HL-60 (cell line): ENCODE data around the gene TUB.

Source experiments
- DNase-seq, 2 experiments: peaks; one replicate each; pipeline ENCODE4 v3.0.0-alpha.2; 2010 to 2020; ENCODE audit warnings: low read depth in 1 of 2, low spot score in 1 of 2
- H3K27ac ChIP-seq: fragments of 250-450 bp; sonication (Bioruptor Pico); replicated peaks from 2 replicates; pipeline ENCODE4 v1.5.1; 2020; ENCODE audit warnings: mild to moderate bottlenecking, moderate library complexity
- H3K27me3 ChIP-seq: fragments of 250-450 bp; sonication (Bioruptor Pico); 2 replicates; pipeline ENCODE4 v1.5.1; 2021; ENCODE audit warnings: mild to moderate bottlenecking, moderate library complexity; ENCODE audit not compliant: insufficient read depth, poor library complexity, severe bottlenecking
- H3K4me3 ChIP-seq: replicated peaks from 2 replicates; pipeline ENCODE4 v1.5.1; 2011; ENCODE audit warnings: mild to moderate bottlenecking, control low read depth, low read length; ENCODE audit not compliant: insufficient read depth
- CTCF ChIP-seq: IDR thresholded peaks from one replicate; pipeline ENCODE4 v1.5.1; 2011; ENCODE audit warnings: low read length, control low read depth, inconsistent platforms; ENCODE audit not compliant: insufficient read depth
- GABPA ChIP-seq: IDR thresholded peaks from 2 replicates; pipeline ENCODE4 v1.6.1; 2012; ENCODE audit warnings: low read depth
- POLR2AphosphoS5 ChIP-seq: IDR thresholded peaks from 2 replicates; pipeline ENCODE4 v1.6.1; 2012; ENCODE audit warnings: low read depth
- REST ChIP-seq: IDR thresholded peaks from 2 replicates; pipeline ENCODE4 v1.6.1; 2012; ENCODE audit warnings: low read depth; ENCODE audit not compliant: insufficient replicate concordance
- SPI1 ChIP-seq: IDR thresholded peaks from 2 replicates; pipeline ENCODE4 v1.6.1; 2012; ENCODE audit warnings: low read depth, mild to moderate bottlenecking, borderline replicate concordance

Gene TUB

GRCh38 chr11:8043756-8044155, 37.3 kb upstream of the TUB start:
- H3K27ac ChIP-seq, result no peak overlapping the region
- DNase-seq, result no peak
- H3K27me3 ChIP-seq, result peaks cover 3% of the 10 kb centered on the region
- no peak for TF ChIP-seq CTCF
- no peak for TF ChIP-seq SPI1
- no peak for TF ChIP-seq REST
- TF ChIP-seq POLR2AphosphoS5, result no peak
- no peak for TF ChIP-seq GABPA
- no peak overlapping the region for H3K4me3 ChIP-seq

- peaks cover 5% of the 10 kb centered on the region for H3K27me3 ChIP-seq
- H3K27ac ChIP-seq, result no peak overlapping the region
- TF ChIP-seq REST, result no peak
- TF ChIP-seq SPI1, result no peak
- no peak for TF ChIP-seq GABPA
- TF ChIP-seq POLR2AphosphoS5, result no peak
- no peak for TF ChIP-seq CTCF
- no peak for DNase-seq
- H3K4me3 ChIP-seq, result no peak overlapping the region
Observed at GRCh38 chr11:8045839-8046238, 35.2 kb upstream of the TUB start.

GRCh38 chr11:8047382-8047781, 33.6 kb upstream of the TUB start:
- peaks cover 10% of the 10 kb centered on the region for H3K27me3 ChIP-seq
- H3K27ac ChIP-seq, result no peak overlapping the region
- no peak overlapping the region for H3K4me3 ChIP-seq
- no peak for DNase-seq
- TF ChIP-seq SPI1 (no peak), CTCF (no peak), POLR2AphosphoS5 (no peak), GABPA (no peak), REST (no peak)
